ENCODE measurements around the gene BCAT1. TPM values are rescaled to one million over a fixed set of nuclear protein-coding genes. Genes with fewer than 3 reads are reported as not detected.

BCAT1 gene
- total and polyA plus RNA-seq, 2 donors from 2014 or later: 1.3 to 15.5 TPM

- Histone ChIP-seq H3K9ac (ENCODE audit: low read length in 3 of 3) (no peak overlapping the region), H3K9me3 (ENCODE audit: control insufficient read depth in 2 of 3, insufficient read depth in 1 of 3, low read length in 3 of 3) (no peaks in the 10 kb centered on the region), H3K4me3 (ENCODE audit: low read length in 3 of 3) (no peak overlapping the region), H3K36me3 (ENCODE audit: control insufficient read depth in 2 of 3, insufficient read depth in 3 of 3, low read length in 3 of 3) (no peaks in the 10 kb centered on the region), H3K27me3 (ENCODE audit: control insufficient read depth, insufficient read depth, low read length) (no peaks in the 10 kb centered on the region), H3K27ac (ENCODE audit: low read depth in 2 of 2, low read length in 2 of 2) (no peak overlapping the region), H3K4me1 (ENCODE audit: control insufficient read depth in 2 of 3, insufficient read depth in 2 of 3, low read depth in 1 of 3, low read length in 3 of 3) (no peaks in the 10 kb centered on the region)
- FAIRE-seq: no peak
- no peak for TF ChIP-seq CTCF (IDR thresholded peaks at IDR 0.05; ENCODE audit: borderline replicate concordance, extremely low read depth, insufficient read depth)
- intact Hi-C loops (cut with DNase I): no loop called here
- DNase-seq: no peak
Measured at GRCh38 chr12:24854908-24855307, 94.0 kb downstream of the BCAT1 start.

- FAIRE-seq (no peak), DNase-seq (no peak)
- Histone ChIP-seq H3K4me3 (ENCODE audit: low read length in 3 of 3) (no peak overlapping the region), H3K4me1 (ENCODE audit: control insufficient read depth in 2 of 3, insufficient read depth in 2 of 3, low read depth in 1 of 3, low read length in 3 of 3) (no peaks in the 10 kb centered on the region), H3K27me3 (ENCODE audit: control insufficient read depth, insufficient read depth, low read length) (no peaks in the 10 kb centered on the region), H3K9me3 (ENCODE audit: control insufficient read depth in 2 of 3, insufficient read depth in 1 of 3, low read length in 3 of 3) (no peaks in the 10 kb centered on the region), H3K9ac (ENCODE audit: low read length in 3 of 3) (no peak overlapping the region), H3K27ac (ENCODE audit: low read depth in 2 of 2, low read length in 2 of 2) (no peak overlapping the region), H3K36me3 (ENCODE audit: control insufficient read depth in 2 of 3, insufficient read depth in 3 of 3, low read length in 3 of 3) (no peaks in the 10 kb centered on the region)
- TF ChIP-seq CTCF (IDR thresholded peaks at IDR 0.05; ENCODE audit: borderline replicate concordance, extremely low read depth, insufficient read depth): no peak
- intact Hi-C loops (cut with DNase I): no loop called here
Measured at GRCh38 chr12:24854017-24854416, 94.9 kb downstream of the BCAT1 start.

- Histone ChIP-seq H3K4me1 (ENCODE audit: control insufficient read depth in 2 of 3, insufficient read depth in 2 of 3, low read depth in 1 of 3, low read length in 3 of 3) (no peaks in the 10 kb centered on the region), H3K36me3 (ENCODE audit: control insufficient read depth in 2 of 3, insufficient read depth in 3 of 3, low read length in 3 of 3) (no peaks in the 10 kb centered on the region), H3K9ac (ENCODE audit: low read length in 3 of 3) (no peak overlapping the region), H3K4me3 (ENCODE audit: low read length in 3 of 3) (no peak overlapping the region), H3K27ac (ENCODE audit: low read depth in 2 of 2, low read length in 2 of 2) (no peak overlapping the region), H3K27me3 (ENCODE audit: control insufficient read depth, insufficient read depth, low read length) (no peaks in the 10 kb centered on the region), H3K9me3 (ENCODE audit: control insufficient read depth in 2 of 3, insufficient read depth in 1 of 3, low read length in 3 of 3) (no peaks in the 10 kb centered on the region)
- DNase-seq (no peak), FAIRE-seq (no peak)
- intact Hi-C loops (cut with DNase I): no loop called here
- no peak for TF ChIP-seq CTCF (IDR thresholded peaks at IDR 0.05; ENCODE audit: borderline replicate concordance, extremely low read depth, insufficient read depth)
Measured at GRCh38 chr12:24853588-24853987, 95.3 kb downstream of the BCAT1 start.

- Histone ChIP-seq H3K4me1 (ENCODE audit: control insufficient read depth in 2 of 3, insufficient read depth in 2 of 3, low read depth in 1 of 3, low read length in 3 of 3) (no peaks in the 10 kb centered on the region), H3K9ac (ENCODE audit: low read length in 3 of 3) (no peak overlapping the region), H3K27me3 (ENCODE audit: control insufficient read depth, insufficient read depth, low read length) (no peaks in the 10 kb centered on the region), H3K9me3 (ENCODE audit: control insufficient read depth in 2 of 3, insufficient read depth in 1 of 3, low read length in 3 of 3) (no peaks in the 10 kb centered on the region), H3K4me3 (ENCODE audit: low read length in 3 of 3) (no peak overlapping the region), H3K27ac (ENCODE audit: low read depth in 2 of 2, low read length in 2 of 2) (no peak overlapping the region), H3K36me3 (ENCODE audit: control insufficient read depth in 2 of 3, insufficient read depth in 3 of 3, low read length in 3 of 3) (no peaks in the 10 kb centered on the region)
- no peak for TF ChIP-seq CTCF (IDR thresholded peaks at IDR 0.05; ENCODE audit: borderline replicate concordance, extremely low read depth, insufficient read depth)
- FAIRE-seq (no peak), DNase-seq (no peak)
- intact Hi-C loops (cut with DNase I): no loop called here
Measured at GRCh38 chr12:24853094-24853493, 95.8 kb downstream of the BCAT1 start.

All from kidney (tissue), 14 donors.